ENCODE measurements around the gene OPTN.
"Not testable (repeated sequence)": the region's sequence is repeated elsewhere in the genome, so short reads cannot be mapped to it uniquely, and the experiment has no call there.

OPTN gene

DNA sequence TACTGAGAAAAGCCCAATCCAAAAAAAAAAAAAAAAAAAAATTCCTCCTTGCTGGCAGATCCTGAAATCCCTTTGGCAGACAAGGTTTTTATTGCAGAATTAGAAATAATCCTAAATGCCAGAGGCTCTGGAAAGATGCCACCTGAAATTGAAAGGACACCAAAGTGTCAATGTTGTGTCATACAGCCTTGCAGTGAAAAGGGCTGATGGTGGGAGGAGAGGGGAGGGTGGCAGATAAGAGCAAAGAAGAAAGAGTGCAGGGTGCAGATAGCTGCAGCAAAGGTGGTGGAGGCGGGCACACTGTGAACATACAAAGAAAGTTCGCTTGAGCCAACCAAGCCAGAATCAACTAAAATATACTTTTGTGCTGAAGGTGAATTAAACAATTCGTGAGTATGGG is 8.2 kb upstream of the OPTN start:
- peak; percentile 23 for DNase-seq

DNA sequence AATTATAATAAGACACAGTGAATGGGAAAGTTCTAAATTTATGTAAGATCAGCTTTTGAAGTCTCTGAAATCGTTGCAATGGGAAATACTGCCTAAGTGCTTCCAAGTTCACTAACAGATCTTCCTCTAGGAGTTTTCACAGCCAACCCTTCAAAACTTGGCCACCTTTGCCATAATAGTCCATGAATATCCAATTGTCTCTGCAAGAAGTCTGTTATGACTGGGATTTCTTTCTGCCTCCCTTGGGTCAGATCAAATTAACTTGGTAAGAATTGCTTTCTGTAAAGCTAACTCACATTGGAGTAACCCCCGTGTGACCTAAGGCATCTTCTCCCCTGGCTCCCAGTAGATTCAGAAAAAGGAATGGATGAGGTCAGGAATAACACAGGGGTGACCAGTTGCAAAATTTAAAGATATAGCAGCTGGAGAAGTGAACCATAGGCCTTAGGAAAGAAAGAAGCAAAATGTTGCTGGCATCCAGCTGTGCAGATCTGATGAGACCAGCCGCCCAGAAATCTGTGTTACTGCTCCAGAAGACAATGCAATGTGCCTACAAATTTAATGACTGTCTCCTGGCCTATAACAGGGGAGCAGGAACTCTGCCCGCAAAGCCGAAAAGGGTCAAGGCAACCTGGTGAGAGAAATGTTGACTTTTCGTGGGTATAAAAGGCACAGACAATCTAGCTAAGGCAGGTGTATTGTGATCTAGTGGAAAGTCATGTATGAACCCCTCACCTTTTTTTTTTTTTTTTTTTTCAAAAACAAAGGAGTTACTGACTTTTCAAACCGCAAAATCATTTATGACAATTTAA is 7.5 kb upstream of the OPTN start:
- peak; percentile 70 for DNase-seq

- not testable (repeated sequence) for DNase-seq
Observed at GRCh38 chr10:13094082-13094481, 5.9 kb upstream of the OPTN start.

DNA sequence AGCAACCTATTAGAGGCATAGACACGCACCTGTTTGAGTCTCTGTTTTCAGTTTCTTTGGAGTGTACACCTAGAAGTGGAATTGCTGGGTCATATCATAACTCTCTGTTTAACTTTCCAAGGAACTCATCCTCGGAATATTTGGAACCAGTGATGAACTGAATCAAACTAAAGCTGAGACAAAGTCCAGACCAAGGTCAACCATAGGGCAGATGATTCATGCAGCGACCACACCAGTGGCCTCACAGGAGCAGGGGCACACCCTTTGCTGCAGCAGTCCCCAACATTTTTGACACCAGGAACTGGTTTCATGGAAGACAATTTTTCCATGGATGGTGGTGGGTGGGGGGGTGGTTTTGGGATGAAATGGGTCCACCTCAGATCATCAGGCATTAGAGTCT is 4.9 kb upstream of the OPTN start:
- no peak for DNase-seq

DNA sequence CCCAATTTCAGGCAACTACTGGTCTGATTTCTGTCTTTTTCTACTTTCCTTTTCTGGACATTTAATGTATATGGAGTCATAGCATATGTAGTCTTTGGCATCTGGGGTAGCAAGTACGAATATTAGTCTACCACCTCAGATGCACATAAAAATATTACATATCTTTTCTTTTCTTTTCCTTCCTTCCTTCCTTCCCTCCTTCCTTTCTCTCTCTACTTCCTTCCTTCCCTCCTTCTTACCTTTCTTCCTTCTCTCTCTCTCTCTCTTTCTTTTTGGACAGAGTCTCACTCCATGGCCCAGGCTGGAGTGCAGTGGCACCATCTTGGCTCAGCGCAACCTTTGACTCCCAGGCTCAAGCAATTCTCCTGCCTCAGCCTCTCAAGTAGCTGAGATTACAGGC is 4.0 kb upstream of the OPTN start:
- no peak for DNase-seq

DNA sequence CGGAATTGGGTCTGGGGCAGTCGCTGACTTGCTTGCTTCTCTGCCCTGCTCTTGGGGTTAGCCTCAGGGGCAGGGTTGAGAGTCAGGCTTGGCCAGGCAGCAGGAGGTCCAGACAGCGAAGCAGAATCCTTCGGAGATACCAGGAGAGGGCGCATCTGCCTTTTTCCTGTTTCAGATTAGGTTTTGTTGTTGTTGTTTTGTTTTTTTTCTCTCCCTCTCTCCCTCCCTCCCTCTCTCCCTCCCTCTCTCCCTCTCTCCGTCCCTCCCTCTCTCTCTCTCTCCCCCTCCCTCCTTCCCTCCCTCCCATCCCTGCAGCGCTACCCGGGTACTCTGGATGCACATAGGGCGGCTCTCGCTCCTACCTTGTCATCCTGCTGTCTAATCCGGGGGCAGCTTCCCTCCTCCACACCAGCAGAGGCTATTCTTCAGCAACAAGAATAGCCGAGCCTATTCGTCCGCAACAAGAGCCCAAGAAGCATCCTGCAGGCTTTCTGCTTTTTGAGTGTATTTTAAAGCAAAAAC is 758 bp upstream of the OPTN start:
- DNase-seq: peak; percentile 62

GRCh38 chr10:13100349-13101294 is 659 bp downstream of the OPTN start:
- peak; percentile 36 for DNase-seq

- no peak for DNase-seq
Observed at GRCh38 chr10:13102002-13102794, 2.2 kb downstream of the OPTN start.

- DNase-seq: no peak
Observed at GRCh38 chr10:13103554-13103953, 3.6 kb downstream of the OPTN start.

GRCh38 chr10:13104697-13105096 is 4.7 kb downstream of the OPTN start:
- DNase-seq: no peak

- DNase-seq: no peak
Observed at GRCh38 chr10:13105184-13105583, 5.2 kb downstream of the OPTN start.

- DNase-seq: no peak
Observed at GRCh38 chr10:13106387-13107045, 6.6 kb downstream of the OPTN start.

- DNase-seq: no peak
Observed at GRCh38 chr10:13110908-13111307, 10.9 kb downstream of the OPTN start.

GRCh38 chr10:13113544-13113943 is 13.6 kb downstream of the OPTN start:
- no peak for DNase-seq

- DNase-seq: no peak
Observed at GRCh38 chr10:13115832-13116803, 16.2 kb downstream of the OPTN start.

GRCh38 chr10:13117841-13118783 is 18.1 kb downstream of the OPTN start:
- no peak for DNase-seq

DNA sequence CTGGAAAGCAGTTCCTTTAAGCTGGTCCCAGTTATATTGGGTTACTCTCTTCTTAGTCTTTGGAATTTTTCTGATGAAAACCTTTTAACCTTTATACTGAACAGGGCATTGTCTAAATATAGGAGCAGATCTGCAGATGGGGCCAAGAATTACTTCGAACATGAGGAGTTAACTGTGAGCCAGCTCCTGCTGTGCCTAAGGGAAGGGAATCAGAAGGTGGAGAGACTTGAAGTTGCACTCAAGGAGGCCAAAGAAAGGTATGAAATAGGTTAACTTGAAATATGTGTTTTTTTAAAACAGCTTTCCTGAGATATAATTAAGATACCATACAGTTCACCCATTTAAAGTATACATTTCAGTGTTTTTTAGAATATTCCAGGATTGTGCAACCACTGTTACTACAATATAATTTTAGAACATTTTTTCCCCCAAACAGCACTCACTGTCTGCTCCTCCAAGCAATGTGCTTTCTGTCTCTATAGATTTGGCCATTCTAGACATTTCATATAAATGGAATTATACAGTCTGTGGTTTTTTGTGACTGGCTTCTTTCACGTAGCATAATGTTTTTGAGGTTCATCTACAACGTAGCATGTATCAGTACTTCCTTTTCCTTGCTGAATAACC is 18.9 kb downstream of the OPTN start:
- DNase-seq: no peak

DNA sequence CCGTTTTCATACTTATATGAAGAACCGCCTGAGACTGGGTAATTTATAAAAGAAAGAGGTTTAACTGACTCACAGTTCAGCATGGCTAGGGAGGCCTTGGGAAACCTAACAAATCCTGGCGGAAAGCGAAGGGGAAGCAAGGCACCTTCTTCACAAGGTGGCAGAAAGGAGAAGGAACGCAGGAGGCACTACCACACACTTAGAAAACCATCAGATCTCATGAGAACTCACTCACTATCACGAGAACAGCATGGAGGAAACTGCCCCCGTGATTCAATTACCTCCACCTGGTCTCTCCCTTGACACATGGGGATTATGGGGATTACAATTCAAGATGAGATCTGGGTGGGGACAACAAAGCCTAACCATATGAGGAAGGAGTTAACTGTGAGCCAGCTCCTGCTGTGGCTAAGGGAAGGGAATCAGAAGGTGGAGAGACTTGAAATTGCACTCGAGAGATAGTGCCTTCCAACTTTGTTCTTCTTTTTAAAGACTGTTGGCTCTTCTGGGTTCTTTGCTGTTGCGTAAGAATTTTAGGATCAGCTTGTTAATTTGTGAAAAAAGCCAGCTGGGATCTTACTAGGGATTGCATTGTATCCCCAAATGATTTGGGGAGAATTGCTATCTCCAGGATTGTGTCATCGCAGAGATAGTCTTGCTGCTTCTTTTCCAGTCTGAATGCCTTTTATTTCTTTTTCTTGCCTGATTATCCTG is 21.0 kb downstream of the OPTN start:
- DNase-seq: no peak

- DNase-seq: no peak
Observed at GRCh38 chr10:13121500-13121854, 21.5 kb downstream of the OPTN start.
